WTC11 (cell line): ENCODE measurements around the gene ABR. TPM values are rescaled to one million over a fixed set of nuclear protein-coding genes. Genes with fewer than 3 reads are reported as not detected.
A peak's percentile ranks its signal among the peaks of the same experiment; 100 is the strongest.

ENCODE experiments used
- ATAC-seq: fragments of 200-7000 bp; cut with Tn5 transposase; 2 replicates; pipeline ENCODE4 v1.10.0; 2021; ENCODE audit warnings: mild to moderate bottlenecking, moderate library complexity
- CTCF ChIA-PET: fragments of 300-600 bp; sonication (Branson Sonifier 250); formaldehyde crosslinking; loops from one replicate; lab custom pipeline; 2021; ENCODE audit warnings: antibody characterized with exemption; lab: Charles Lee
- POLR2A ChIA-PET: fragments of 350-600 bp; sonication (Branson Sonifier 250); formaldehyde crosslinking; loops from one replicate; lab custom pipeline; 2021; ENCODE audit warnings: antibody characterized with exemption; lab: Charles Lee
- DNase-seq: peaks from one replicate; pipeline ENCODE4 v3.0.0; 2021; ENCODE audit warnings: low spot score
- H3K27ac Mint-ChIP-seq: 2 replicates; pipeline ENCODE4 v1.8.0; 2021; ENCODE audit warnings: mixed read lengths
- H3K27me3 Mint-ChIP-seq: 2 replicates; pipeline ENCODE4 v1.8.0; 2021; ENCODE audit warnings: low read depth, mild to moderate bottlenecking, moderate library complexity, mixed read lengths
- H3K36me3 Mint-ChIP-seq: 2 replicates; pipeline ENCODE4 v1.8.0; 2021; ENCODE audit warnings: mixed read lengths
- H3K4me1 Mint-ChIP-seq: 2 replicates; pipeline ENCODE4 v1.8.0; 2022; ENCODE audit warnings: mixed read lengths
- H3K4me3 Mint-ChIP-seq: 2 replicates; pipeline ENCODE4 v1.8.0; 2021; ENCODE audit warnings: mild to moderate bottlenecking, moderate library complexity, mixed read lengths
- H3K9me3 Mint-ChIP-seq: 2 replicates; pipeline ENCODE4 v1.8.0; 2021; ENCODE audit warnings: mixed read lengths
- ELF4 ChIP-seq: sonication (generic); formaldehyde crosslinking; IDR thresholded peaks from 2 replicates; pipeline ENCODE4 v1.8.1; 2022; ENCODE audit warnings: low read depth, mild to moderate bottlenecking, moderate library complexity, missing genetic modification reagents
- ETV6 ChIP-seq: sonication (generic); formaldehyde crosslinking; IDR thresholded peaks from 2 replicates; pipeline ENCODE4 v1.8.1; 2022; ENCODE audit warnings: mild to moderate bottlenecking, missing genetic modification reagents
- FOXP1 ChIP-seq: sonication (generic); formaldehyde crosslinking; IDR thresholded peaks from 2 replicates; pipeline ENCODE4 v1.8.0; 2022; ENCODE audit warnings: missing genetic modification reagents, mild to moderate bottlenecking, moderate library complexity, borderline replicate concordance
- IRF2 ChIP-seq: sonication (generic); formaldehyde crosslinking; IDR thresholded peaks from 2 replicates; pipeline ENCODE4 v1.8.0; 2022; ENCODE audit warnings: low read depth, missing genetic modification reagents, borderline replicate concordance
- JUN ChIP-seq: sonication (generic); formaldehyde crosslinking; IDR thresholded peaks from 2 replicates; pipeline ENCODE4 v1.8.0; 2023; ENCODE audit warnings: mild to moderate bottlenecking, missing genetic modification reagents
- MXD4 ChIP-seq: fragments of 250-450 bp; sonication (Bioruptor Pico); IDR thresholded peaks from 2 replicates; pipeline ENCODE4 v1.8.0; 2021; ENCODE audit warnings: mild to moderate bottlenecking, moderate library complexity, borderline replicate concordance
- MYBL2 ChIP-seq: sonication (generic); formaldehyde crosslinking; IDR thresholded peaks from 2 replicates; pipeline ENCODE4 v1.8.1; 2023; ENCODE audit warnings: mild to moderate bottlenecking, moderate library complexity, missing genetic modification reagents
- NFATC4 ChIP-seq: fragments of 250-450 bp; sonication (Bioruptor Pico); IDR thresholded peaks from 2 replicates; pipeline ENCODE4 v1.9.0; 2021; ENCODE audit warnings: mild to moderate bottlenecking
- NR1H2 ChIP-seq: sonication (generic); formaldehyde crosslinking; IDR thresholded peaks from 2 replicates; pipeline ENCODE4 v1.9.0; 2021; ENCODE audit warnings: mild to moderate bottlenecking, moderate library complexity, missing genetic modification reagents
- TEAD4 ChIP-seq: sonication (generic); formaldehyde crosslinking; IDR thresholded peaks from 2 replicates; pipeline ENCODE4 v1.8.0; 2022; ENCODE audit warnings: mild to moderate bottlenecking, missing genetic modification reagents
- TP53 ChIP-seq: sonication (generic); formaldehyde crosslinking; IDR thresholded peaks from 2 replicates; pipeline ENCODE4 v1.8.1; 2023; ENCODE audit warnings: mild to moderate bottlenecking, missing genetic modification reagents
- ZNF121 ChIP-seq: sonication (generic); formaldehyde crosslinking; IDR thresholded peaks from 2 replicates; pipeline ENCODE4 v1.8.0; 2023; ENCODE audit warnings: missing genetic modification reagents
- ZNF232 ChIP-seq: sonication (generic); formaldehyde crosslinking; IDR thresholded peaks from 2 replicates; pipeline ENCODE4 v1.8.0; 2022; ENCODE audit warnings: mild to moderate bottlenecking, missing genetic modification reagents
- ZNF416 ChIP-seq: fragments of 250-450 bp; sonication (Bioruptor Pico); IDR thresholded peaks from 2 replicates; pipeline ENCODE4 v1.9.0; 2021; ENCODE audit warnings: mild to moderate bottlenecking, inconsistent platforms
- ZNF671 ChIP-seq: fragments of 250-450 bp; sonication (Bioruptor Pico); IDR thresholded peaks from 2 replicates; pipeline ENCODE4 v1.8.0; 2021; ENCODE audit warnings: mild to moderate bottlenecking
- total RNA-seq: library from RNA; stranded (reverse); gene quantifications from 3 replicates; pipeline ENCODE4 v1.2.3, GENCODE V29; 2021
- TF ChIP-seq, protein P1 (sequence below): sonication (generic); formaldehyde crosslinking; IDR thresholded peaks from 2 replicates; pipeline ENCODE4 v1.8.1; 2022; ENCODE audit warnings: low read depth, mild to moderate bottlenecking, moderate library complexity, missing genetic modification reagents, borderline replicate concordance
- TF ChIP-seq, protein P2 (sequence below): sonication (generic); formaldehyde crosslinking; IDR thresholded peaks from 2 replicates; pipeline ENCODE4 v1.8.1; 2023; ENCODE audit warnings: mild to moderate bottlenecking, missing genetic modification reagents, moderate library complexity
- TF ChIP-seq, protein P3 (sequence below): sonication (generic); formaldehyde crosslinking; conservative IDR thresholded peaks from 2 replicates; pipeline ENCODE4 v1.8.1; 2022; ENCODE audit warnings: mild to moderate bottlenecking, missing genetic modification reagents
- TF ChIP-seq, protein P4 (sequence below): sonication (generic); formaldehyde crosslinking; IDR thresholded peaks from 2 replicates; pipeline ENCODE4 v1.8.0; 2023; ENCODE audit warnings: missing genetic modification reagents
- TF ChIP-seq, protein P5 (sequence below): sonication (generic); formaldehyde crosslinking; IDR thresholded peaks from 2 replicates; pipeline ENCODE4 v1.8.1; 2022; ENCODE audit warnings: mild to moderate bottlenecking, missing genetic modification reagents, moderate library complexity, borderline replicate concordance

The ABR gene
- total RNA-seq, 1 experiment from 2014 or later, result 38.0 TPM

DNA sequence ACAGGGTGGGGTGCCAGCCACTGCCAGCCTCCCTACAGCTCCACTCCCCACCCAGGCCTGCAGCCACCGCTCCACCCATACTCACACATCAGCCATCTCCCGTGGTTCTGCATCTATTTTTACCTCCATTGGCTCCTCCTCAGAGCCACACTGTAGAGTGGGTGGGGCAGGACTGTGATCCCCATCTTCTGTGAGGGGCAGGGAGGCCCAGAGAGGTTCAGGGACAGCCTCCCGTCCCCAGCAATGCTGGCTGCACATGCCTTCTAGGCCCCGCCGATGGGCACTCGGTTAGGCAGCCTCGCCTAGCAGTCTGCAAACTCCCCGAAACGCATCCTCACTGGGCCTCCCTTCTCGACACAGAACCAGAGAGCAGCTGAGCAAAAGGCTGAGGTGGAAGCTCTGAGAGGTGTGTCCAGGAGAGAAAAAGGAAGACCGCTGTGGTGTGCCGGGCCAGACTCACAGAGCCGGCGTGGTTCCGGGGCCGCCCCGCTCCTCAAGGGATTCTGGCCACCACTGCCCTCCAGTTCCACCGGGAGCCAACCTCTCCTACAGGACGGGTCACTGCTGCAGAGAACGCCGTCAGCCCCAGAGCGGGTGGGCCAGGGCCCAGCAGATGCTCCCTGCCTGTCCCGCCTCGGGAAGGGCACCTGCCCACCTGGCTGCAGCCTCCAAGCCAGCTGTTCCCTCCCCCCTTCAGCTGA is 71.9 kb downstream of the ABR start:
- Mint-ChIP-seq H3K27me3 (peaks cover 12% of the 10 kb centered on the region), H3K4me1 (peaks cover 32% of the 10 kb centered on the region), H3K27ac (no peak overlapping the region), H3K36me3 (no peaks in the 10 kb centered on the region), H3K9me3 (no peaks in the 10 kb centered on the region), H3K4me3 (peak overlapping the region; percentile 62)
- DNase-seq, result peak; percentile 33
- ATAC-seq, result peak; percentile 12
- CTCF ChIA-PET, result interaction anchor here (0.9 to 2.4 kb wide), 6 partner anchors 15 to 79 kb away, joined by 3 to 18 read pairs (median 5); no protein-coding TSS in a partner anchor
- POLR2A ChIA-PET, result no interaction called here
- TF ChIP-seq ZNF121 (CRISPR knock-in tag) (peak; percentile 37; the same call in 1 of the 2 replicates), ZNF416 (no peak)

DNA sequence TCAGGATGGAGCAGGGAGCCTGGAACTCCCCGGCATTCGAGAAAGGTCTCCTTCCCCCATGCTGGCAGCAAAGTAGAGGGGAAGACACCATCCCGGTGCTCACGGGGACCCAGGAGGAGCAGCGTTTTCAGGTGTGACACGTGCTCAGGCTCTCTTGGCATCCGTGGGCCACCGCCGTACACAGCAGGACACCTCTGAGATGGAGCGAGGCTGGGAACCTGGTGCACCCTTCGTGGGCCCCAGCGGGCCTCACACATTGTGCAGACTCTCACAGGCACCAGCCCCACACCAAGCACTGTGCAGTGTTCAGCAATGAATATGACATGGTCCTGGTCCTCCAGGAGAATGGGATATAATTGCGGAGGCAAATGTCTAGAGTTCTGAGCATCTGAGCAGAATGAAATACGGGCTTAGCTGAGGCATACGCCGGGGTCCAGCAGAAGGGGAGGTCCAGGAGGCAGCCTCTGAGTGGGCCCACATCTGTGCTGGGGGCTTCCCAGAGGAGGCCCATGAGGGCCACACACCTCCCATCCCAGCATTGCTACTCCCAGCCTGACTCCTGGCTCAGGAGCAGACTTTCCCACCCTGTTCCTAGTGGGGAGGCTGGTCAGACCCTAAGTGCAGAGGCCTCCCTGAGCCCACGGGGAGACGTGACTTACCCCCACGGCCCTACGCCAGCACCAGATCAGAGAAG is 72.6 kb downstream of the ABR start:
- no peaks in the 10 kb centered on the region; the same call in 1 of the 2 replicates for H3K9me3 Mint-ChIP-seq
- DNase-seq (no peak), ATAC-seq (no peak)
- H3K4me1 Mint-ChIP-seq, result peaks cover 32% of the 10 kb centered on the region
- no peaks in the 10 kb centered on the region for H3K36me3 Mint-ChIP-seq
- H3K27me3 Mint-ChIP-seq, result peaks cover 12% of the 10 kb centered on the region
- H3K27ac Mint-ChIP-seq, result no peak overlapping the region
- TF ChIP-seq IRF2 (no peak), ELF4 (CRISPR knock-in tag) (no peak), JUN (no peak), ETV6 (CRISPR knock-in tag) (no peak), ZNF671 (no peak), MYBL2 (CRISPR knock-in tag) (no peak), TP53 (CRISPR knock-in tag) (no peak), FOXP1 (CRISPR knock-in tag) (no peak), NFATC4 (CRISPR knock-in tag) (no peak), TEAD4 (CRISPR knock-in tag) (no peak), ZNF232 (no peak), MXD4 (CRISPR knock-in tag) (no peak), NR1H2 (CRISPR knock-in tag) (no peak)
- TF ChIP-seq, protein P1, sequence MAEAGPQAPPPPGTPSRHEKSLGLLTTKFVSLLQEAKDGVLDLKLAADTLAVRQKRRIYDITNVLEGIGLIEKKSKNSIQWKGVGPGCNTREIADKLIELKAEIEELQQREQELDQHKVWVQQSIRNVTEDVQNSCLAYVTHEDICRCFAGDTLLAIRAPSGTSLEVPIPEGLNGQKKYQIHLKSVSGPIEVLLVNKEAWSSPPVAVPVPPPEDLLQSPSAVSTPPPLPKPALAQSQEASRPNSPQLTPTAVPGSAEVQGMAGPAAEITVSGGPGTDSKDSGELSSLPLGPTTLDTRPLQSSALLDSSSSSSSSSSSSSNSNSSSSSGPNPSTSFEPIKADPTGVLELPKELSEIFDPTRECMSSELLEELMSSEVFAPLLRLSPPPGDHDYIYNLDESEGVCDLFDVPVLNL (CRISPR knock-in tag), result no peak
- TF ChIP-seq, protein P2, sequence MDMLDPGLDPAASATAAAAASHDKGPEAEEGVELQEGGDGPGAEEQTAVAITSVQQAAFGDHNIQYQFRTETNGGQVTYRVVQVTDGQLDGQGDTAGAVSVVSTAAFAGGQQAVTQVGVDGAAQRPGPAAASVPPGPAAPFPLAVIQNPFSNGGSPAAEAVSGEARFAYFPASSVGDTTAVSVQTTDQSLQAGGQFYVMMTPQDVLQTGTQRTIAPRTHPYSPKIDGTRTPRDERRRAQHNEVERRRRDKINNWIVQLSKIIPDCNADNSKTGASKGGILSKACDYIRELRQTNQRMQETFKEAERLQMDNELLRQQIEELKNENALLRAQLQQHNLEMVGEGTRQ, result no peak
- TF ChIP-seq, protein P3, sequence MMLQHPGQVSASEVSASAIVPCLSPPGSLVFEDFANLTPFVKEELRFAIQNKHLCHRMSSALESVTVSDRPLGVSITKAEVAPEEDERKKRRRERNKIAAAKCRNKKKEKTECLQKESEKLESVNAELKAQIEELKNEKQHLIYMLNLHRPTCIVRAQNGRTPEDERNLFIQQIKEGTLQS, result no peak
- TF ChIP-seq, protein P4, sequence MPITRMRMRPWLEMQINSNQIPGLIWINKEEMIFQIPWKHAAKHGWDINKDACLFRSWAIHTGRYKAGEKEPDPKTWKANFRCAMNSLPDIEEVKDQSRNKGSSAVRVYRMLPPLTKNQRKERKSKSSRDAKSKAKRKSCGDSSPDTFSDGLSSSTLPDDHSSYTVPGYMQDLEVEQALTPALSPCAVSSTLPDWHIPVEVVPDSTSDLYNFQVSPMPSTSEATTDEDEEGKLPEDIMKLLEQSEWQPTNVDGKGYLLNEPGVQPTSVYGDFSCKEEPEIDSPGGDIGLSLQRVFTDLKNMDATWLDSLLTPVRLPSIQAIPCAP, result no peak
- TF ChIP-seq, protein P5, sequence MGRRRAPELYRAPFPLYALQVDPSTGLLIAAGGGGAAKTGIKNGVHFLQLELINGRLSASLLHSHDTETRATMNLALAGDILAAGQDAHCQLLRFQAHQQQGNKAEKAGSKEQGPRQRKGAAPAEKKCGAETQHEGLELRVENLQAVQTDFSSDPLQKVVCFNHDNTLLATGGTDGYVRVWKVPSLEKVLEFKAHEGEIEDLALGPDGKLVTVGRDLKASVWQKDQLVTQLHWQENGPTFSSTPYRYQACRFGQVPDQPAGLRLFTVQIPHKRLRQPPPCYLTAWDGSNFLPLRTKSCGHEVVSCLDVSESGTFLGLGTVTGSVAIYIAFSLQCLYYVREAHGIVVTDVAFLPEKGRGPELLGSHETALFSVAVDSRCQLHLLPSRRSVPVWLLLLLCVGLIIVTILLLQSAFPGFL (CRISPR knock-in tag), result no peak
- H3K4me3 Mint-ChIP-seq, result peak overlapping the region; percentile 36
- POLR2A ChIA-PET, result no interaction called here
- CTCF ChIA-PET, result interaction anchor here (0.7 to 2.4 kb wide), 3 partner anchors 15 to 111 kb away, joined by 5 to 18 read pairs (median 16); no protein-coding TSS in a partner anchor
